NCI-H146 treated with DMSO at 0.1 percent for 48 hours (cell line): Measurements from ENCODE around the gene ATG7.
"Not testable (repeated sequence)": the region's sequence is repeated elsewhere in the genome, so short reads cannot be mapped to it uniquely, and the experiment has no call there.

ENCODE experiments used
- DNase-seq: peaks from one replicate; lab custom pipeline; 2025; ENCODE audit not compliant: unreplicated experiment; lab: John Stamatoyannopoulos, UW

The ATG7 gene

GRCh38 chr3:11420066-11420465 is 147.9 kb downstream of the ATG7 start:
- DNase-seq, result no peak

GRCh38 chr3:11422291-11422690 is 150.1 kb downstream of the ATG7 start:
- DNase-seq, result no peak

- no peak for DNase-seq
These were observed 151.7 kb downstream of the ATG7 start for GRCh38 chr3:11423868-11424267.

GRCh38 chr3:11424277-11424676 is 152.1 kb downstream of the ATG7 start:
- no peak for DNase-seq

- no peak for DNase-seq
These were observed 158.0 kb downstream of the ATG7 start for GRCh38 chr3:11430207-11430606.

- no peak for DNase-seq
These were observed 158.4 kb downstream of the ATG7 start for GRCh38 chr3:11430624-11431023.

- no peak for DNase-seq
These were observed 159.1 kb downstream of the ATG7 start for GRCh38 chr3:11431319-11431718.

GRCh38 chr3:11434017-11434526 is 161.9 kb downstream of the ATG7 start:
- no peak for DNase-seq

GRCh38 chr3:11434563-11435096 is 162.4 kb downstream of the ATG7 start:
- no peak for DNase-seq

GRCh38 chr3:11435440-11436165 is 163.4 kb downstream of the ATG7 start:
- no peak for DNase-seq

GRCh38 chr3:11436775-11437174 is 164.6 kb downstream of the ATG7 start:
- no peak for DNase-seq

GRCh38 chr3:11437506-11437905 is 165.3 kb downstream of the ATG7 start:
- DNase-seq, result no peak

GRCh38 chr3:11438646-11439045 is 166.4 kb downstream of the ATG7 start:
- DNase-seq, result no peak

- not testable (repeated sequence) for DNase-seq
These were observed 169.1 kb downstream of the ATG7 start for GRCh38 chr3:11441346-11441745.

- DNase-seq, result no peak
These were observed 172.2 kb downstream of the ATG7 start for GRCh38 chr3:11444404-11444803.

GRCh38 chr3:11445193-11445592 is 173.0 kb downstream of the ATG7 start:
- not testable (repeated sequence) for DNase-seq

- no peak for DNase-seq
These were observed 173.7 kb downstream of the ATG7 start for GRCh38 chr3:11445883-11446282.

GRCh38 chr3:11447584-11448200 is 175.5 kb downstream of the ATG7 start:
- DNase-seq, result no peak

- DNase-seq, result no peak
These were observed 177.8 kb downstream of the ATG7 start for GRCh38 chr3:11450015-11450414.

- no peak for DNase-seq
These were observed 180.1 kb downstream of the ATG7 start for GRCh38 chr3:11452312-11452711.

- peak; percentile 17 for DNase-seq
These were observed 181.0 kb downstream of the ATG7 start for GRCh38 chr3:11452885-11453847.
